HCT116 (cell line): Measurements from ENCODE around the gene GRIP1.

ENCODE experiments used
- CEBPB ChIP-seq: IDR thresholded peaks from 2 replicates; pipeline ENCODE4 v1.6.1; 2012; ENCODE audit warnings: low read depth
- EZH2 ChIP-seq: fragments of 200-600 bp; sonication (generic); IDR thresholded peaks from 2 replicates; pipeline ENCODE4 v1.6.1; 2017; ENCODE audit warnings: antibody characterized with exemption, mixed run types
- FOSL1 ChIP-seq: IDR thresholded peaks from 2 replicates; pipeline ENCODE4 v1.6.1; 2012; ENCODE audit warnings: low read depth
- JUND ChIP-seq: IDR thresholded peaks from 2 replicates; pipeline ENCODE4 v1.6.1; 2012
- POLR2A ChIP-seq: IDR thresholded peaks from 2 replicates; pipeline ENCODE4 v1.7.0; 2011; ENCODE audit warnings: borderline replicate concordance; ENCODE audit not compliant: insufficient read depth, insufficient read length; ENCODE audit errors: extremely low read depth
- POLR2AphosphoS5 ChIP-seq: IDR thresholded peaks from 2 replicates; pipeline ENCODE4 v1.6.1; 2011; ENCODE audit warnings: mild to moderate bottlenecking, low read depth, low read length, moderate library complexity
- RAD21 ChIP-seq: IDR thresholded peaks from 2 replicates; pipeline ENCODE4 v1.6.1; 2012; ENCODE audit warnings: low read depth, mild to moderate bottlenecking
- SP1 ChIP-seq: IDR thresholded peaks from 2 replicates; pipeline ENCODE4 v1.6.1; 2012; ENCODE audit warnings: low read depth
- SRF ChIP-seq: IDR thresholded peaks from 2 replicates; pipeline ENCODE4 v1.6.1; 2012; ENCODE audit warnings: low read depth
- ZFX ChIP-seq: fragments of 450-650 bp; IDR thresholded peaks from 2 replicates; pipeline ENCODE4 v1.6.1; 2017
- TF ChIP-seq, protein P1 (sequence below), 3 experiments: fragments of 200-600 bp in 1 of 3; sonication (generic) in 1 of 3; IDR thresholded peaks in 2 of 3; conservative IDR thresholded peaks in 1 of 3; 2 replicates each; pipeline ENCODE4 v1.5.1; 2012 to 2017; ENCODE audit warnings: low read depth in 2 of 3, low read length in 2 of 3, antibody characterized with exemption in 1 of 3, borderline replicate concordance in 1 of 3, control low read depth in 1 of 3, mild to moderate bottlenecking in 1 of 3, mixed read lengths in 1 of 3, mixed run types in 1 of 3, moderate library complexity in 1 of 3; ENCODE audit not compliant: insufficient read depth in 1 of 3
- TF ChIP-seq, protein P2 (sequence below): IDR thresholded peaks from 2 replicates; pipeline ENCODE4 v1.6.1; 2012; ENCODE audit warnings: low read depth
- TF ChIP-seq, protein P3 (sequence below): IDR thresholded peaks from 2 replicates; pipeline ENCODE4 v1.6.1; 2012
- TF ChIP-seq, protein P4 (sequence below): IDR thresholded peaks from 2 replicates; pipeline ENCODE4 v1.6.1; 2012

DNA sequence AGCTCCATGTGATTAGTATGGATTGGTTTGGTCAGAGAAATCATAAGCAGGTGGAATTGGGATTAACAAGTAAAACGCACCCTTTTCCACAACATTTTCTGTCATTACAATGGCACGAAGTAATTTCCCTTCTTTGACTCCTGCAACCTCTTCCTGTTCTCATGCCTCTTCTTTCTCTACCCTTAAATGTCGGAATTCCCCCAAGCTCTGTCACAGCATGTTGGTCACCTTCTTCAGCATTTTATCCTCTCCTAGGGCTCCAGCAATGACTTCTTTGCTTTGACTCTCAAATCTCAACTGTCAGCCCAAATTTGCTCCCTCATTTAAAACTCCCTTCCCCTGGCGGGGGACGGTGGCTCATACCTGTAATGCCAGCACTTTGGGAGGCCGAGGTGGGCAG lies 5.3 kb upstream of the GRIP1 start:
- TF ChIP-seq CEBPB (no peak), RAD21 (no peak), POLR2A (no peak), POLR2AphosphoS5 (no peak), SRF (no peak), JUND (no peak), EZH2 (no peak), ZFX (no peak), SP1 (no peak), FOSL1 (no peak)
- TF ChIP-seq, protein P1, sequence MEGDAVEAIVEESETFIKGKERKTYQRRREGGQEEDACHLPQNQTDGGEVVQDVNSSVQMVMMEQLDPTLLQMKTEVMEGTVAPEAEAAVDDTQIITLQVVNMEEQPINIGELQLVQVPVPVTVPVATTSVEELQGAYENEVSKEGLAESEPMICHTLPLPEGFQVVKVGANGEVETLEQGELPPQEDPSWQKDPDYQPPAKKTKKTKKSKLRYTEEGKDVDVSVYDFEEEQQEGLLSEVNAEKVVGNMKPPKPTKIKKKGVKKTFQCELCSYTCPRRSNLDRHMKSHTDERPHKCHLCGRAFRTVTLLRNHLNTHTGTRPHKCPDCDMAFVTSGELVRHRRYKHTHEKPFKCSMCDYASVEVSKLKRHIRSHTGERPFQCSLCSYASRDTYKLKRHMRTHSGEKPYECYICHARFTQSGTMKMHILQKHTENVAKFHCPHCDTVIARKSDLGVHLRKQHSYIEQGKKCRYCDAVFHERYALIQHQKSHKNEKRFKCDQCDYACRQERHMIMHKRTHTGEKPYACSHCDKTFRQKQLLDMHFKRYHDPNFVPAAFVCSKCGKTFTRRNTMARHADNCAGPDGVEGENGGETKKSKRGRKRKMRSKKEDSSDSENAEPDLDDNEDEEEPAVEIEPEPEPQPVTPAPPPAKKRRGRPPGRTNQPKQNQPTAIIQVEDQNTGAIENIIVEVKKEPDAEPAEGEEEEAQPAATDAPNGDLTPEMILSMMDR (IDR thresholded peaks at IDR 0.05 in 2 of 3, conservative IDR thresholded peaks at IDR 0.05 in 1 of 3; ENCODE audit: borderline replicate concordance in 1 of 3, insufficient read depth in 1 of 3, low read depth in 2 of 3, low read length in 2 of 3), result no peak
- TF ChIP-seq, protein P2, sequence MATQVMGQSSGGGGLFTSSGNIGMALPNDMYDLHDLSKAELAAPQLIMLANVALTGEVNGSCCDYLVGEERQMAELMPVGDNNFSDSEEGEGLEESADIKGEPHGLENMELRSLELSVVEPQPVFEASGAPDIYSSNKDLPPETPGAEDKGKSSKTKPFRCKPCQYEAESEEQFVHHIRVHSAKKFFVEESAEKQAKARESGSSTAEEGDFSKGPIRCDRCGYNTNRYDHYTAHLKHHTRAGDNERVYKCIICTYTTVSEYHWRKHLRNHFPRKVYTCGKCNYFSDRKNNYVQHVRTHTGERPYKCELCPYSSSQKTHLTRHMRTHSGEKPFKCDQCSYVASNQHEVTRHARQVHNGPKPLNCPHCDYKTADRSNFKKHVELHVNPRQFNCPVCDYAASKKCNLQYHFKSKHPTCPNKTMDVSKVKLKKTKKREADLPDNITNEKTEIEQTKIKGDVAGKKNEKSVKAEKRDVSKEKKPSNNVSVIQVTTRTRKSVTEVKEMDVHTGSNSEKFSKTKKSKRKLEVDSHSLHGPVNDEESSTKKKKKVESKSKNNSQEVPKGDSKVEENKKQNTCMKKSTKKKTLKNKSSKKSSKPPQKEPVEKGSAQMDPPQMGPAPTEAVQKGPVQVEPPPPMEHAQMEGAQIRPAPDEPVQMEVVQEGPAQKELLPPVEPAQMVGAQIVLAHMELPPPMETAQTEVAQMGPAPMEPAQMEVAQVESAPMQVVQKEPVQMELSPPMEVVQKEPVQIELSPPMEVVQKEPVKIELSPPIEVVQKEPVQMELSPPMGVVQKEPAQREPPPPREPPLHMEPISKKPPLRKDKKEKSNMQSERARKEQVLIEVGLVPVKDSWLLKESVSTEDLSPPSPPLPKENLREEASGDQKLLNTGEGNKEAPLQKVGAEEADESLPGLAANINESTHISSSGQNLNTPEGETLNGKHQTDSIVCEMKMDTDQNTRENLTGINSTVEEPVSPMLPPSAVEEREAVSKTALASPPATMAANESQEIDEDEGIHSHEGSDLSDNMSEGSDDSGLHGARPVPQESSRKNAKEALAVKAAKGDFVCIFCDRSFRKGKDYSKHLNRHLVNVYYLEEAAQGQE, result no peak
- TF ChIP-seq, protein P3, sequence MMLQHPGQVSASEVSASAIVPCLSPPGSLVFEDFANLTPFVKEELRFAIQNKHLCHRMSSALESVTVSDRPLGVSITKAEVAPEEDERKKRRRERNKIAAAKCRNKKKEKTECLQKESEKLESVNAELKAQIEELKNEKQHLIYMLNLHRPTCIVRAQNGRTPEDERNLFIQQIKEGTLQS, result no peak
- TF ChIP-seq, protein P4, sequence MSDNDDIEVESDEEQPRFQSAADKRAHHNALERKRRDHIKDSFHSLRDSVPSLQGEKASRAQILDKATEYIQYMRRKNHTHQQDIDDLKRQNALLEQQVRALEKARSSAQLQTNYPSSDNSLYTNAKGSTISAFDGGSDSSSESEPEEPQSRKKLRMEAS, result no peak
